ENCODE measurements around the gene KLHL3.

GRCh38 chr5:137743031-137743640 lies 7.2 kb upstream of the KLHL3 start:
- TF ChIP-seq HDAC6 (IDR thresholded peaks at IDR 0.05; ENCODE audit: low read depth, low read length) = no peak
- no peak for TF ChIP-seq ESRRA (IDR thresholded peaks at IDR 0.05; ENCODE audit: borderline replicate concordance, low read depth)
